GM19043 (cell line): ENCODE results near the gene MYO16.

Source experiments
- ATAC-seq: cut with Tn5 transposase; IDR thresholded peaks from one replicate; pipeline ENCODE4 v1.9.1; 2021; ENCODE audit warnings: low read depth; ENCODE audit not compliant: unreplicated experiment

MYO16 gene

DNA sequence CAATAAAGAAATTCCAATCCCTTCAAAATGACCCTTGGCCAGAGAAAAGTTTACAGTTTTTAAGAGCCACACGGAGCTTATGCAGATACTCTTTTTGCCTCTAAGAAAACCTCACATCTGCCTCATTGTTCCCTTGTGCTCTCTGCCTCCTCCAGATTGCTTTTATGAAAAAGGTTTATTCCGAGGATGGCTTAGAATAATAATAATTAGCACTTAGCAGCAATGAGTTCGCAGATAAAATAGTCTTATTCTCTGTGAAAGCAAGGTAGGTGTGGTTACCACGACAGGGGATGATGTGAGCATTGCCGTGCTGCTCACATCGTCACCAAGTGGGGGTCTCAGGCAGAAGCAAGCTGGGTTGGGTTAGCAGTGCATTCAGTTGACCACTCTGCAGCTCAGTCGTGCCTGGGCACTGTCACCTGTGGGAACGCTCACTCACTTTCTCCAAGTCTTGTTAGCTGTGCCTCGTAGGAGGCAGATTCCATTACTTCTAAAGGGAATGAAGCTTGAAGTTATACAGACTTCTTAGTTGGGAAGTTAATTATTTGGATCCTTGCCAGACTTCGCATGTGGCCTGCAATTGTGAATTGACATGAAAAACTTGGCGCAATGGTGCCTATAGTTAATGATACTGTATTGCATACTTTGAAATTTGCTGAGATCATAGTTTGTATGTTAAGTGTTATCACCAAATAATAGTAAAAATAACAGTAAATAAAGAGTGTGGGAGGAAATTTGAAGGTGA lies 157.2 kb downstream of the MYO16 start:
- ATAC-seq: no peak

DNA sequence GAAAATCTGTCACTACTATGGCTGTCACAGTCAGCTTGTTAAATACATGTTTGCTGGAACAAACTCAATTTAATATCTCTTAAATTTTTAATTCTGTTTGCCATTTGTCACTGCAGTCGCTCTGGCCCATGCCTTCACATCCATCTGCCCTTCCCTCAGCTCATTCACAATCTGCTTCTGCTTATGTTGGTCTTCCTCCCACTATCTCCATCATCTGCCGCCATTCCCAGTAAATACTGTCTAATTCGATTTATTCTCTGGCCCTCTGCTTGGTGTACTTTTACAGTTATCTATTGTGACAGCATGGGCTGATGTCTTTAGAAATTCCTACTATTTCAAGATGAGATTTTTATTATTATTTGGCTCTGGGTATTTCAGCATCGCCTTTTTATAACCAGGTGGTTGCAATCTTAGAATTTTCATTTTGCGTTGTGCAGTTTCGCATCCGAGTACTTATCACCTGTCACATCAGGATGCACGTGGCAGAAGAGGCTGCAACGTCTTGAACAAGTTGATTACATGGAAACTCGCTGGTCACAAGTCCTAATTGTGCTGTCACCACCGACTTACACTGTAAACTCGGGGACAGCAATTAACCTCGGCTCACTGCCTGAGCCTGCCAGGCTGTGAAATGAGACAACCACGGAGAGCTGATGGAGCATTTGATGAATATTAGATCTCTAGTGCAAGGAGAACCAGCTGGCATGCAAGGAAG lies 158.4 kb downstream of the MYO16 start:
- no peak for ATAC-seq

DNA sequence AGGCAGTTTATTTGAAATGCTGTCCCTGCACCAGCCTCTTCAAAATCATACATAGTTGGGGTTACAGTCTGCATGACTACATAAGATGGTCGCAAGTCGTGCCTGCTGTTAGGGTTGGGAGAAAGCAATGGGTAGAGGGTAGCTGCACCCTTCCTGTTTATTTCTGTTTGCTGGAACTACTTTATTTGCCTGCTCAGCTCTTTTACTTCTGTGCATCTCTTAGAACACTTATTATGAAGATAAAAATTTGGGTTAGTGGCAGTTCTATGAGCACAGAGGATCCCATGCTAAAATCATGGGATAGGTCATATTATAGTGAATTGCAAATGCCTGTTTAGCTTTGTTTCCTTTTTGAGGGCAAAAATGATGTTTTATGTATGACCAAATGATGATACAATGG lies 160.1 kb downstream of the MYO16 start:
- no peak for ATAC-seq

DNA sequence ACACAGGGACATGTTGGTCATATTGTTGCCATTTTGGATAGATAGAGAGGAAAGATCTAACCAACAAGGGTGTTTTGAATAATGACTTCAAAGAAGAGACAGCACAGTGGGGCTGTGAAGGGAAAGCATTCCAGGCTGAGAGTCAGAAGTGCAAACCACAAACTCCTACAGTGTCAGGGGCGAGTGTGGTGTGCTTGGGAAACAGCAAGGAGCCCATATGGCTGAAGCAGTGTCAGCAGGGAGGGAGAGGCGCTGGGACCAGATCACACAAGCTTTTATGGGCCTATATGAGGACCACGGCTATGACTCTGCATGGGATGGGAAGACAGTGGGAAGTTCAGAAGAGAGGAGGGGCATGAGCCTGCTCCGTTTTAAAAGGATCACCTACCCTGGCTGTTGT lies 166.4 kb downstream of the MYO16 start:
- ATAC-seq: no peak

DNA sequence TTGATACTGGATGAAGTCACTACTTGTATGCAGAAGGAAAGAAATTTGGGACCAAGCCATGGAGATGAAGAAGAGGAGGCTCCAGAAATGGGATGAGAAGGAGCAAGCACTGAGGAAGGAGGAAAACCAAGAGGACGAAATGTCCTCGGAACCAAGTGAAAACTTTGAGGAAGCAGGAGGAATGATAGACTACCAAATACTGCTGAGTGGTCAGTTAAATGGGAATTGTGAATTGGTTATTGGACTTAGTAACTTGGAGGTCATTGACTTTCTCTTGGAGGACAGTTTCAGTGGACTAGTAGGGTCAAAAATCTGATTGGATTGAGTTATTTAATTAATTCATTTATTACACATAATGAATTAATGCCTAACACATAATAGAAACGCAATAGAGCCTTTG lies 167.9 kb downstream of the MYO16 start:
- ATAC-seq: no peak

DNA sequence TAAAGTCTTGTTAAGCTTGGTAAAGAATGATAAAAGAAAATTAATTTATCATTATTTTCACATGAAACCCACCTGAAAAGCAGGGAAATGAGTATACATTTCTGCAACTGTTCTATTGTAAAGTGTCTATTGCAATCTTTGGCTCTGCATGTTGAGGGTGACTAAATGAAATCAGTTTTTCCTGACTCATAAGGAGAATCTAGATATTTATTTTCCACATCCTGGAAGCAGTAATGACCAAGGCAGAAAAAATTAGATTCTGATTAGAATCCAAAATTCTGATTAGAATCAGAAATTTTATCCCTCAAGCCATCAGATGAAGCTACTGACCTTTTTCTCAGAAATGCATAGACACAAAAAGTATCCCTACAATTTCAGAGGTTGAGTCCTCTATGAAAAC lies 178.4 kb downstream of the MYO16 start:
- ATAC-seq: no peak

DNA sequence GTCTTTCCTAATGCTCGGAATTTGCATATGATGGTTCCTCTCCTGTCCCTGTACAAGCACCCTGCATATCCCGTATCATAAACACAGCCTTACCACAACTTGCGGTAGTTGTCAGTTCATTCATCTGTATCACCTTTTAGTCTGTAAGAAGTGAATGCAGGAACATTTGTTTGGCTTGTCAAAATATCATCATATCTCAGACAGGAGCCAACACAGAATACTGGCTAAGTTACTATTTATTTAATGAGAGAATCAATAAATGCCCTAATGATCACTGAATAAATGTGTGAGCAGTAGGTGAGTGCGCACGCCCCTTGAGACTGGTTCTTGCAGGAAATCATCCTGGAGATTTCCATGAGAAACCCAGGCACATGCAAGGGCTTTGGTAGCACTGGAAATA lies 182.8 kb downstream of the MYO16 start:
- ATAC-seq: no peak

DNA sequence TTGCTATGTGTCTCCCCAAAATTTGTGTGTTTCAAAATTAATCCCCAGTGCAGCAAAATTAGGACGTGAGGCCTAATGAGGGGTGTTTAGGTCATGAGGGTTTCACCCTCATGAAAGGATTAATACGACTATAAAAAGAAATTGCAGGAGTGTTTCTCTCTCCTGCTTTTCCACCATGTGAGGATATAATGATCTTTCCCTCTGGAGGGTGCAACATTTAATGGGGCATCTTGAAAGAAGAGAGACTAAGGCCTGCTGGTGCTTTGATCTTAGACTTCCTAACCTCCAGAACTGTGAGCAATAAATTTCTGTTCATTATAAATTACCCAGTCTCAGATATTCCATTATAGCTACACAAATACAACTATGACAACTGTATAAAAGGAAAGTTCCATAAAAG lies 183.2 kb downstream of the MYO16 start:
- no peak for ATAC-seq

DNA sequence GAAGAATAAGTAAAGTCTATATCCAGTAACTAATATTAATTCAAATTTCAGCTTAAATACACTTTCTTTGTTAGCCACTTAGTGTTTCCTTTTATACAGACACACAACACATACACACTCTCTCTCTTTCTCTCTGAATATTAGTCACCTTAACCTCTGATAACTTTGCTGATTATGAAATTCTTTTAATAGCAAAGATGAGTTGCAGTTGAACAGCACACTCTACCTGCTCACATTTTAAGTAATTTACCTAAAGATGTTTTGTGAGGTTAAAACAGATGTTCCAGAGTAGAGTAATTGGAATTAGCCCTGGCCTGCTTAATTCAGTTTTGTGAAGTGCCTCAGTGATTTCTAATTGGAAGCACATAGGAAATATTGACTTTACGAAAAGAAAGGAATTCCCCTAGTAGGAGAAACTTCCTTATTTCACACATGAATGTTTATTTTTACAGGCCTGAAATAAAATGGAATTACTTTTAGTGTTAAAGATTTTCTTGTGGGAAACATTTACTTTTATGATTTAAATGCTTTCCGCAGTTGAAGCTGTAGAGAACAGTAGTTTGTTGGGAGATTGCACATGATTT lies 184.3 kb downstream of the MYO16 start:
- ATAC-seq: no peak

DNA sequence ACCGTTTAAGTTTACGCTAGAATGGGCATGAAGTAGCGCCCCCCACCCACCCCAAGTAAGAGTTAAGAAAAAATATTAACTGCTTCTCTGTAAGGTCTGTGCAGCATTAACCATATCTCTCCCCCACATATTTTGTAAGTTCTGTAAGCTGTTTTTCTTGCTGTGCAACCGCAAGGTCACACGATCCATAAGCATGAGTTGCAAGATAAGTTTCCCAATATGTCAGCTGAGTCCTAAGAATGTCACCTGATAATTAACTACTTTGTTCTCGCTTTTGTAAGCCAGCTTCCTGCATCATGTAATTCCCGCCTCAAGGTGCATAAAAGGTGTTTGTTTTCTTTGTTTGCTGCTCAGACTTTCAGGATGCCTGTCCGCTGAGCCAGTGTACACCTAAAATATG lies 187.0 kb downstream of the MYO16 start:
- no peak for ATAC-seq

DNA sequence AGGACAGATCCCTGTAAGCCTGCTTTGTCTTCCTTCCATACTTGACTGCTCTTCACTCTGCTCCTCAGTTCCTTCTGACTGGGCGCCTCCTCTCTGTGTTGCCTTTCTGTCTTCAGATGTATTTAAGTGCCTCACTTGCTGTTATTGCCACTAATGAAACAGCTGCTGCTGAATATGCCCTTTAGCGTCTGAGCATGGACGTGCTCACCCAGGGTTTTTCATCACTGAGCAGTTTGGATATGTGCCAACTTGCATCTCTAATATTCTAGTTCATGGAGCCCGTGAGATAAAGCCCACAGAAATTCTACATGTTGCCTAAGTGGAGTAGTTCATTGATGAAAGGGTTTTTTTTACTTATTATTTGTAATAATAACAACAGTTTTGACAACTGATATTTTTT lies 198.2 kb downstream of the MYO16 start:
- ATAC-seq: no peak

DNA sequence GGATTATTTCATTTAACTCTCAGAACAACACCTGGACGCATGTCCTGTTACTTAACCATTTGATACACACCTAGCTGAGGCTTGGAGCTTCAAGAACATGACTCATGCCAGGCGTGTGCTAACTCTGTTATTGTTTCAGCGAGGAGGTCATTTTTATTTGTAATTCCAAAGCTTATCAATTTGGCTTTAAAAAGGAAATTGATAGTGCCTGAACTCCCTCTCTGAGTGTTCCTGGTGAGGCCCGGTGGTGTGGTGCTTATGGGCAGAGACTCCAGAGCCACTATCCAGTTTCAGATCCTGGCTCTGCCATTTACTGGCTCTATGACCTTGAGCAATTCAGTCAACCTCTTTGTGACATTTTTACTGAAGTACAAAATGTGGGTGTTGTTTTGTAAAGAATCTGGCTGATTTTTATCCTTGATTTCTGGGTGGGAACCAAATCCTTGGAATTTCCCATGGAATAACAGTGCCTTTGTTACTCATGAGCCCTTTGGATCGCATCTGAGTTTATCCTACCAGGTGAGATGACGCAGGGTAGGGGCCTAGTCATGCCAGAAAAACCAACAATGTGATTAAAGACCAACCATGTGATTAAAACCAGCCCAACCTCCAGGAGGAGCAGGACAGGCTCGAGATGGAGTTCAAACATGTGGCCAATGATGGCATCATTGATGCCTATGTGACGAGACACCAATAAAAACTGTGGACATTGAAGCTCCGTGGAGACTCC lies 198.8 kb downstream of the MYO16 start:
- no peak for ATAC-seq

DNA sequence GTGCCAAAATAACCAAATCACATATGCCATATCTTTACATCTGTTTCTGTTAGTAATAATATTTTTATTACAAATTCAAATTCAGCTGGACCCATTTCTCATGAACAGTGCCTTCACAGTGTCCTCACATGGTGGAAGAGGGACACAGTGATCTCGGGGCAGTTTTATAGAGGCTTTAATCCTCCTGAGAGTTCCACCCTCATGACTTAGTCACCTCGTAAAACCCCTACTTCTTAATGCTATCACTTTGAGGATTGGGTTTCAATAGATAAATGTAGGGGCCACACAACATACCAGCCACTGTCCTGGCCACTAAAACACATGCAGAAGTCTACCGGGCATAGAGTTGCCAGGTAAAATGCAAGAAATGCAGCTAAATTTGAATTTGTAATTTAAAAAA lies 201.5 kb downstream of the MYO16 start:
- no peak for ATAC-seq

DNA sequence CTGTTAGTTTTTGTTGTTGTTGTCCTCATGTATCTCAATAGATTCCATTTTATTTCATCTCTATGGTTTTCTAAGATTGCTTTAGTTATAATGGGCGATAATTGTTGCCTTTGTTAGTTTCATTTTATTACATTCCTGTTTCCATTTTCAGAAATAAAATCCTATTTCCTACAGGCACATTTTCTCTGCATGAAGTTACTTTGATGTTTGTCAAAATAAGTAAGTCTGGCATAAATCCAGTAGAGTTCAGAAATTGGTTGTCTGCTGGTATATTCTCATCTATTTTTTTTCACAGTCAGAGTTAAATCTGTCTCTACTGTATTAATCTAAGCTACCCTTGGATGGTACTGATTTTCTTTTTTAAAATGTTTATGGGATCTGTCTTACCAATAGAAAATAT lies 204.1 kb downstream of the MYO16 start:
- no peak for ATAC-seq

DNA sequence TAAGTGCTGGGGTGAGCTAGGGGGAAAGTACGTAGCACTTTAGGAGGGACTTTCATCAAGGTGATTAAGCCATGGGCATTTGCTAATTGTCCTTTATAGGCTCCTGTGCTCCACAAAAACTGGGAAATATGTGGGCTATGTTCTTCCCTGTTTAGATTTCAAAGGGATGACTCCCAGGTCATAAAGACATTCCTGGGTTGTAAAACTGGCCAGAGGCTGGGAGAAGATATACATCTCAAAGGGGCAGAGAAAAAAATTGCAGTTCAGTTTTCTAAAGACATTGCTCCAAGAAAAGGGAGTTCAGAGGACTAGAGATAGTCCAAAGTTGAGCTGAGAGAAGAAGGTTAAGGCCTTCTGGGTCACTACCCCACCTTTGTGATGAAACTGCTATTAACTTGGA lies 204.8 kb downstream of the MYO16 start:
- ATAC-seq: no peak

DNA sequence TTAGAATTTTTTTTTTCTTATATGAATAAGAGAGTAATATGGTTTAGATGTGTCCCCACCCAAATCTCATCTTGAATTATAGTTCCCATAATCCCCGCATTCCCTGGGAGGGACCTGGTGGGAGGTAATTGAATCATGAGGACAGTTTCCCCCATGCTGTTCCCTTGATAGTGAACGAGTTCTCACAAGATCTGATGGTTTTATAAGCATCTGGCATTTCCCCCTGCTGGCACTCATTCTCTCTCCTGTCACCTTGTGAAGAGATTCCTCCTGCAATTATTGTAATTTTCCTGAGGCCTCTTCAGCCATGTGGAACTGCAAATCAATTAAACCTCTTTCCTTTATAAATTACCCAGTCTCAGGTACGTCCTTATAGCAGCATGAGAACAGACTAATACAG lies 205.7 kb downstream of the MYO16 start:
- ATAC-seq: no peak

DNA sequence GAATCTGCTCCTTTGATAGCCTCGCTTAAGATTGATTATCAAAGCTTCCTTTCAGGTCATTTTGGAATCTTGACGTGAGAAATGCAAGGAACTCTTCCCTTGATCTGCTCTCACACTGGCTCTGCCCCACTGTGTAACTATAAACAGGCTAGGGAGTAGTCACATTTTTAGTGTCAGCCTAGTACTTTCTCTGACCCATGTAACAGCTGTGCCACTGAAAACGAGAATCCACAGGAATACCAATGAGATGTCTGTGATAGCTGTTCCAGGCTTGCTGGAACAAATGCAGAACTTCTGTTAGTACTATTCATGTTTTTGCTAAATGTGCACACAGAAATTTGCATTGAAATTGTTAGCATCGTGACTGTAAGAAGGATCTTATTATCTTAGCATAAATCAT lies 221.3 kb downstream of the MYO16 start:
- ATAC-seq: no peak

DNA sequence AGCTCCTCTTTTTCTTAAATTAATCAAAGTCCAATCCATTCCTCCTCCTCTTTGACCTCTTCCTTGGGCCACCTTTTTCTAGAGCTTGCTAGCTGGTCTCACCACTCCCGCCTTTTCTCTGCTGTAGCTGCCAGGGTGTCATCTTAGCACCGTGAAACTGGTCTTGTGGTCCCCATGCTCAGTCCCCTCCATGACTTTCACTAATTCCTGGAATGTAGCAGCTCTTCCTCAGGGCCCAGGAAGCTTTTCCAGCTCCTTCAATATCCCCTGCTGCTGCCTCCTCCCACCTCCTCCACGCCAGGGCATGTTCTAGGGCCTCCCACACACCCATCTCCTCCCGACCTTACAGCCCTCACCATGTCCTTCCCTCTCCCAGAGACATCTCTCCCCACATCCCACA lies 222.2 kb downstream of the MYO16 start:
- ATAC-seq: no peak

DNA sequence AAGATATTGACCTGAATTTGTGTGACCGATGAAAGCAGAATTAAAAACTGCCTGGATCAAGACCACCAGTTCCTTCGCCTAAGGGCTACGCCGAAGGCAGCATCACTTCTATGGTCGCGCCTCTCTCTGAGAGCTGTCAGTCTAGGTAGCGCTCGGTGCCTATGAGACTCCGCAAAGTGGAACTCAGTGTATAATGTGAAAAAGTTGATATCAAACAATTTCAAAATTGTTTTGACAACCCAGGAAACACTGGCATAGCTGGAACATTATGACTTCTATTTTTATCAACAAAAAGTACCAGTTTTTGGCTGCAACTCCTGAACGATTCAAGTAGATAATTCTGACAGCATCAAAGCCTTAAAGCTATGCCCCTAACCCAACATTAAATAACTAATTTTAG lies 223.6 kb downstream of the MYO16 start:
- ATAC-seq: no peak

DNA sequence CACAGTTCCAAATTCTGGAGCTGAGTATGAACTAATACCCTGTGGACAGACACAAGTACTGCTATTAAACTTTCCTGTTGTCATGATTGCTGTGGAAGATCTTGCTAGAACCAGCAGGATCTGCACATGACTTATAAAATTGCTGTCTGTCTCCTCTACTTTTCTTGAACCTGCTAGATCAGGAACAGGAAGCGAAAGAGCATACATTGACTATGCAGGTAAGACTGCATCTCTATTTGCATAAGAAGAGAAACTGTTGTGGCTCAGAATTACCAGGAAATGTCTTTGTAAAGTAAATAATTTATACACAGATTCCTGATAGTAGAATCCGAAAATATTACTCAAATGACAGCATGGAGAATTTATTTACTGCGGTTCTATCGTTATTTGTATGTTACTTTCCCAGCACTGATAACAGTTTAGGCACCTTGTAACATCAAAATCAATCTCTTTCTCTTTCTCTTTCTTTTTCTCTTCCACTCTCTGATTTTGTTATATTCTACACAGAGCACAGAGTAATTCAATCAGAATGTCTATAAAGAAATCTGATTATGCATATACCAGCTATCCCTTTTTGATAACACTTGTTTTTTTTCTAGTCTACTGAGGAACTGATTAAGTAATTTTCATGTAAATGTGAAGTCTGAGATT lies 226.5 kb downstream of the MYO16 start:
- ATAC-seq: peak; percentile 80

DNA sequence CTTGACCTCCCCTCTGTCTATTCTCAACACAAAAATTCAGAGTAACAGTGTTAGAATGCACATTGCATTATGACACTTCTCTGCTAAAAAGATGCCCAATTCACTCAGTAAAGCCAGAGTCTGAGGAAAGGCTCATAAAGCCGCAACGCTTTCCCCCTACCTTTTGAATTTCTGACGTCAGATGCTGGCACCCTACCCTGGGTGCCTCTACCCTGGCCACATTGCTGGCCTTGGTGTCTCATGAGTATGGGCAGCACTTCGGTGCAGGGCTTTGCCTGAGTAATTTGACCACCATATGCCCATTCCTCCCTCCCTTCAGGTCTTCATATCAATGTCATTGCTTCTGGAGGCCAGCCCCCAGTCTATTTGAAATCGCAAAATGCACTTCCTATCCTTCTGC lies 229.3 kb downstream of the MYO16 start:
- ATAC-seq: no peak
